Testis (tissue), 3 donors: ENCODE results near the gene FFAR4. TPM values are rescaled to one million over a fixed set of nuclear protein-coding genes. Genes with fewer than 3 reads are reported as not detected.
"Not testable (repeated sequence)": the region's sequence is repeated elsewhere in the genome, so short reads cannot be mapped to it uniquely, and the experiment has no call there.

Experiments used
- DNase-seq: peaks from one replicate; pipeline ENCODE4 v3.0.0-alpha.2; 2019
- H3K27ac ChIP-seq, 2 donors: fragments of 200-600 bp; sonication (generic); one replicate each; pipeline ENCODE4 v1.5.1; 2019
- H3K27me3 ChIP-seq: fragments of 200-600 bp; sonication (generic); one replicate; pipeline ENCODE4 v1.5.1; 2019
- H3K36me3 ChIP-seq: fragments of 200-600 bp; sonication (generic); one replicate; pipeline ENCODE4 v1.5.1; 2017; ENCODE audit warnings: low read depth; ENCODE audit errors: missing control alignments
- H3K4me1 ChIP-seq: fragments of 200-600 bp; sonication (generic); one replicate; pipeline ENCODE4 v1.5.1; 2019
- H3K4me3 ChIP-seq, 2 donors: fragments of 200-600 bp; sonication (generic); one replicate each; pipeline ENCODE4 v1.5.1; 2017 to 2019
- H3K9me3 ChIP-seq: fragments of 200-600 bp; sonication (generic); one replicate; pipeline ENCODE4 v1.5.1; 2017
- POLR2A ChIP-seq: fragments of 450-650 bp; IDR thresholded peaks from one replicate; pipeline ENCODE4 v1.6.1; 2017; ENCODE audit warnings: antibody characterized with exemption, mild to moderate bottlenecking, moderate library complexity
- WGBS, 2 donors: methylation state at CpG; one replicate each; pipeline ENCODE4 v1.1.5; 2018; 5-methylcytosine and 5-hydroxymethylcytosine counted together
- intact Hi-C: fragments of 100-400 bp; cut with DNase I; formaldehyde crosslinking; loops from one replicate; pipeline ENCODE4 v1.15.1; 2023; ENCODE audit warnings: low total_unique reads
- polyA plus RNA-seq: library from polyadenylated mRNA; stranded (reverse); fragments of 350-450 nt; fragmentation: Illumina TruSeq; extraction: RNeasy Lipid Tissue Mini Kit (QIAGEN cat#74804); gene quantifications from one replicate; pipeline ENCODE4 v1.2.3, GENCODE V29; 2014; ENCODE audit warnings: low read depth, low replicate concordance; ENCODE audit not compliant: insufficient read depth
- total RNA-seq, 2 donors: library from RNA; depleted of rRNA; stranded (reverse); fragments of >200 nt; gene quantifications; one replicate each; pipeline ENCODE4 v1.2.3, GENCODE V29; 2016
- TF ChIP-seq, protein P1 (sequence below), 3 experiments: fragments of 450-650 bp in 2 of 3; fragments of 200-600 bp in 1 of 3; sonication (generic) in 1 of 3; IDR thresholded peaks; one replicate each; pipeline ENCODE4 v1.5.1; 2016 to 2019; ENCODE audit warnings: antibody characterized with exemption in 3 of 3, mild to moderate bottlenecking in 2 of 3, moderate library complexity in 1 of 3

The FFAR4 gene
- total and polyA plus RNA-seq, 3 donors from 2014 or later, result 0.12 to 1.3 (median 0.55) TPM

DNA sequence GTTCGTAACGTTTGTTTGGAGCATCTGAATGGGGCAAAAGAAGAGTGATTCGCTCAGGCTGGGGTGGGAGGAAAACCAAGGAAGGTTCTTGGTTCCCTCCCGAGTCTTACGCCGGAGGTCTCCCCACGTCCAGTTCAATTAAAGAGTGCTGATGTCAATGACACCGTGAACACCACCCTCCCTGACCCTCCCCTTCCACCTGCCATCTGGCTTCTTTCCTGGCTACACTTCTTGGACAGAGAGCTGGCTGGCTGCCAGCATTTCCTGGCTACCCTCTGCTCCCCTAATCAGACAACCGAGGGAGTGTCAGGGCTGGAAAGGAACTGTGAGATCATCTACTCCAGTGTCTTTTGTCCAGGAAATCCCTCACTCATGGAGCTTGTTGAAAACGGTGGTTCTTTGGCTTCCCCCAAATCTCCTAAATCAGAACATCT is 24.1 kb upstream of the FFAR4 start:
- Histone ChIP-seq H3K4me3 (peak overlapping the region; percentile 2 to 14), H3K9me3 (no peaks in the 10 kb centered on the region), H3K27ac (no peak overlapping the region), H3K4me1 (peaks cover 6% of the 10 kb centered on the region), H3K27me3 (no peaks in the 10 kb centered on the region), H3K36me3 (no peaks in the 10 kb centered on the region)
- DNase-seq, result peak; percentile 31
- intact Hi-C loops, result no loop called here
- 2% methylated on average over 10 of the region's 10 CpGs for WGBS, 2 donors
- TF ChIP-seq, protein P1, sequence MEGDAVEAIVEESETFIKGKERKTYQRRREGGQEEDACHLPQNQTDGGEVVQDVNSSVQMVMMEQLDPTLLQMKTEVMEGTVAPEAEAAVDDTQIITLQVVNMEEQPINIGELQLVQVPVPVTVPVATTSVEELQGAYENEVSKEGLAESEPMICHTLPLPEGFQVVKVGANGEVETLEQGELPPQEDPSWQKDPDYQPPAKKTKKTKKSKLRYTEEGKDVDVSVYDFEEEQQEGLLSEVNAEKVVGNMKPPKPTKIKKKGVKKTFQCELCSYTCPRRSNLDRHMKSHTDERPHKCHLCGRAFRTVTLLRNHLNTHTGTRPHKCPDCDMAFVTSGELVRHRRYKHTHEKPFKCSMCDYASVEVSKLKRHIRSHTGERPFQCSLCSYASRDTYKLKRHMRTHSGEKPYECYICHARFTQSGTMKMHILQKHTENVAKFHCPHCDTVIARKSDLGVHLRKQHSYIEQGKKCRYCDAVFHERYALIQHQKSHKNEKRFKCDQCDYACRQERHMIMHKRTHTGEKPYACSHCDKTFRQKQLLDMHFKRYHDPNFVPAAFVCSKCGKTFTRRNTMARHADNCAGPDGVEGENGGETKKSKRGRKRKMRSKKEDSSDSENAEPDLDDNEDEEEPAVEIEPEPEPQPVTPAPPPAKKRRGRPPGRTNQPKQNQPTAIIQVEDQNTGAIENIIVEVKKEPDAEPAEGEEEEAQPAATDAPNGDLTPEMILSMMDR (IDR thresholded peaks at IDR 0.05), result no peak
- TF ChIP-seq POLR2A, result no peak

DNA sequence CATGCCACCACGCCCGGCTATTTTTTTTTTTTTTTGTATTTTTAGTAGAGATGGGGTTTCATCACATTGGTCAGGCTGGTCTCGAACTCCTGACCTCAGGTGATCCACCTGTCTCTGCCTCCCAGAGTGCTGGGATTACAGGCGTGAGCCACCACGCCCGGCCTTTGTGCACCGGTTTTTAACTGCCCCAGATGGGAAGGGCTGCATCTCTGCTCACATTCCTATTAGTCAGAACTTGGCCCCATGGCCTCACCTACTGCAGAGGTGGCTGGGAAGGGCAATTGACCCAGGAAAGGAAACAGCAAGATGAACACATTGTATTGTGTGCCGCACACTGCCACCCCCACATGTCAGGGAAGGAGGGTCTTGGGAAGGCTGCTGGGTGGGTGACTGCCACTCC is 19.5 kb upstream of the FFAR4 start:
- DNase-seq, H3K4me3 ChIP-seq, H3K27me3 ChIP-seq, H3K27ac ChIP-seq, H3K36me3 ChIP-seq, H3K4me1 ChIP-seq, intact Hi-C loops, H3K9me3 ChIP-seq: not testable (repeated sequence)
- WGBS, 2 donors, result 87 to 96% methylated on average over 8 of the region's 8 CpGs

DNA sequence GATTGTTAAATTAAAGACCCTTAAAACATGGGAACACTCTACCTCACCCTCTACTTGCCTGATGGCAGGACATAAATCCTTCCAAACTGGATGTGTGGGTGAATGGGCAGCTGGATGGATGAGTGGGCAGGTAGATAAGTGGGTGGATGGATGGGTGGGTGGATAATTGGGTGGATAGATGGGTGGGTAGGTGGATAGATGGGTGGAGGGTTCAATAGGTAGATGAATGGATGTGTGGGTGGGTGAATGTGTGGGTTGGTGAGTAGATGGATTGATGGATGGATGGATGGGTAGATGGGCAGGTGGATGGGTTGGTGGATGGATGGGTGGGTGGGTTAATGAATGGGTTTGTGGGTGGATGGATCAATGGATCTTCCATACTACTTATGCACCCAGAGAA is 18.9 kb upstream of the FFAR4 start:
- Histone ChIP-seq H3K9me3 (no peaks in the 10 kb centered on the region), H3K4me1 (peaks cover 1% of the 10 kb centered on the region), H3K27me3 (no peaks in the 10 kb centered on the region), H3K27ac (no peak overlapping the region), H3K4me3 (no peak overlapping the region), H3K36me3 (no peaks in the 10 kb centered on the region)
- TF ChIP-seq POLR2A, result no peak
- TF ChIP-seq, protein P1 (IDR thresholded peaks at IDR 0.05), result no peak
- no peak for DNase-seq
- intact Hi-C loops, result no loop called here

DNA sequence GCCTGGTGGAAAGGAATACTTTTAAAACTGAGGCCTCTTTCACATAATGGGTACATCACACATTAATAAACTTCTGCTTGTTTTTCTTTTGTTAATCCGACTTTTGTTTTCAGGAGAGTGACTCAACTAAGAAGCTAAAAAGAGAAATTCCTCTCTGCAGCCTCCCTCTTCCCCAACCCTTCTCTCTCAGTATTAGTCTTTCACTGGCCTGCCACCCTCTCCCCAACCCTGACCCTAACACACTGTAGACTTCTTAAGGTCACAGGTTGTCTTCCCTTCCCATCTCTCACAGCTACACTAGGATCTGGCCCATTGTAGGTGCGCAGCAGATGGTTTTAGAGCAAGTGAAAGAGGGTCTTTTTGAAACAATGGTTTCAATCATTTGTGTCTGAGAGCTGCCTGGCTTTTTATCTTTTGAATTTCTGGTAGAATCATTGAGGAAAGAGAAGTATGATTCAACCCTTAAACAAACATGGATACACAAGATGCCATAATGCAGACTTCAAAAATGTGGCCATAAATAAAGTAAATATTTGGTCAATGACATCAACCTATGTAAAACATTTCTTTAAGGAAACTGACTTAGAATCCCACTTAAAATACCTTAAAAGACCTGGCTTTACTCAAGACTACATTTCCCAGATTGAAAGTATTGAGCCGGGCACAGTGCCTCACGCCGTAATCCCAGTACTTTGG is 17.9 kb upstream of the FFAR4 start:
- intact Hi-C loops, result no loop called here

DNA sequence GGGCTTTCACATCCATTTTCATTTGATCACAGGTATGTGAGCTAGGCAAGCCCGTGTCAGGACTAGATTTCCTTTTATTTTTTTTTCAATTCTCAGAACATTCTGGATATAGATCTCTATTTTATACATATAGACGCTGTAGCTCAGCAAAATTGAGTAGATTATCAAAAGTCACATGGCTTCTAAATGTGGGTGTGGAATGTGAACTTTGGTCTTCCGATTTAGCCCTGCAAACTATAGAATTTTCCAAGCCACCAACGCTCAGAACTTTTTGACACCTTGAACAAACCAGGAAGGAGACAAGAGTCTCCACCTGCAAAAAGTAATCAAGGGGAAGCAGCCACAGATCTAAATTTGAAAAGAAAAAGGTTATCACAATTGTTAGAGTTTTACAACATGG is 15.9 kb upstream of the FFAR4 start:
- WGBS, 2 donors, result 88 to 96% methylated on average over 4 of the region's 4 CpGs
- Histone ChIP-seq H3K27me3 (no peaks in the 10 kb centered on the region), H3K4me1 (no peaks in the 10 kb centered on the region), H3K9me3 (no peaks in the 10 kb centered on the region), H3K36me3 (no peaks in the 10 kb centered on the region), H3K27ac (no peak overlapping the region), H3K4me3 (no peak overlapping the region)
- DNase-seq, result no peak
- TF ChIP-seq, protein P1 (IDR thresholded peaks at IDR 0.05), result no peak
- no peak for TF ChIP-seq POLR2A
- intact Hi-C loops, result no loop called here

More for the DNA sequence above, 17.9 kb upstream of the FFAR4 start:
- H3K27ac ChIP-seq, result no peak overlapping the region
- no peak overlapping the region for H3K4me3 ChIP-seq
- no peaks in the 10 kb centered on the region for H3K4me1 ChIP-seq
- H3K9me3 ChIP-seq, result no peaks in the 10 kb centered on the region
- DNase-seq, result no peak
- H3K27me3 ChIP-seq, result no peaks in the 10 kb centered on the region
- no peak for TF ChIP-seq POLR2A
- 95% methylated on average over 5 of the region's 5 CpGs for WGBS, 2 donors
- H3K36me3 ChIP-seq, result no peaks in the 10 kb centered on the region

- Histone ChIP-seq H3K27me3 (no peaks in the 10 kb centered on the region), H3K9me3 (no peaks in the 10 kb centered on the region), H3K4me3 (no peak overlapping the region), H3K36me3 (no peaks in the 10 kb centered on the region), H3K27ac (no peak overlapping the region), H3K4me1 (no peaks in the 10 kb centered on the region)
- TF ChIP-seq, protein P1 (IDR thresholded peaks at IDR 0.05), result no peak
- no peak for TF ChIP-seq POLR2A
- intact Hi-C loops, result no loop called here
- no peak for DNase-seq
- WGBS, 2 donors, result 95% methylated on average over 3 of the region's 3 CpGs
Observed at GRCh38 chr10:93552780-93553179, 13.7 kb upstream of the FFAR4 start.
